PC-3 (cell line): ENCODE measurements around the gene KNCN. TPM values are rescaled to one million over a fixed set of nuclear protein-coding genes. Genes with fewer than 3 reads are reported as not detected.

Source experiments
- ATAC-seq: fragments of 200-7000 bp; cut with Tn5 transposase; 2 replicates; pipeline ENCODE4 v1.9.1; 2020; ENCODE audit warnings: mild to moderate bottlenecking, moderate library complexity
- BruUV-seq: library from RNA; stranded (reverse); fragments of 400-500 nt; replicated peaks from 2 replicates; lab custom pipeline; 2021; lab: Mats Ljungman, UMichigan
- CTCF ChIA-PET: fragments of 300-600 bp; sonication (Branson Sonifier 250); formaldehyde crosslinking; loops from one replicate; lab custom pipeline; 2022; ENCODE audit warnings: antibody characterized with exemption; lab: Charles Lee
- POLR2A ChIA-PET: fragments of 300-600 bp; sonication (Branson Sonifier 250); formaldehyde crosslinking; loops from one replicate; lab custom pipeline; 2022; ENCODE audit warnings: antibody characterized with exemption; ENCODE audit not compliant: unreplicated experiment; lab: Charles Lee
- DNase-seq: peaks from one replicate; pipeline ENCODE4 v3.0.0-alpha.2; 2015
- H2AFZ ChIP-seq: fragments of 300-600 bp; sonication (generic); 2 replicates; pipeline ENCODE4 v1.6.0; 2016; ENCODE audit warnings: antibody characterized with exemption, low read length
- H3F3A ChIP-seq: fragments of 300-600 bp; sonication (generic); one replicate; pipeline ENCODE4 v1.6.0; 2017; ENCODE audit warnings: antibody characterized with exemption, low read length, control low read depth, mild to moderate bottlenecking; ENCODE audit not compliant: unreplicated experiment
- H3K27ac ChIP-seq: fragments of 300-600 bp; sonication (generic); 2 replicates; pipeline ENCODE4 v1.5.1; 2016; ENCODE audit warnings: mild to moderate bottlenecking, low read length
- H3K27me3 ChIP-seq: fragments of 300-600 bp; sonication (generic); 2 replicates; pipeline ENCODE4 v1.6.1; 2016; ENCODE audit warnings: low read length, mixed read lengths
- H3K36me3 ChIP-seq: fragments of 300-600 bp; sonication (generic); 2 replicates; pipeline ENCODE4 v1.6.1; 2016; ENCODE audit warnings: low read depth, mixed run types, low read length, mixed read lengths
- H3K4me1 ChIP-seq: fragments of 300-600 bp; sonication (generic); 2 replicates; pipeline ENCODE4 v1.5.1; 2016; ENCODE audit warnings: low read length; ENCODE audit not compliant: insufficient read depth
- H3K4me2 ChIP-seq: fragments of 300-600 bp; sonication (generic); 2 replicates; pipeline ENCODE4 v1.6.0; 2016; ENCODE audit warnings: low read length
- H3K4me3 ChIP-seq: fragments of 300-600 bp; sonication (generic); 2 replicates; pipeline ENCODE4 v1.5.1; 2016; ENCODE audit warnings: mild to moderate bottlenecking, low read length, mixed read lengths
- H3K79me2 ChIP-seq: fragments of 300-600 bp; sonication (generic); 2 replicates; pipeline ENCODE4 v1.6.1; 2017; ENCODE audit warnings: low read length, mixed read lengths
- H3K9ac ChIP-seq: fragments of 300-600 bp; sonication (generic); 2 replicates; pipeline ENCODE4 v1.6.0; 2016; ENCODE audit warnings: mild to moderate bottlenecking, low read length
- H3K9me2 ChIP-seq: fragments of 300-600 bp; sonication (generic); replicated peaks from 2 replicates; pipeline ENCODE4 v1.6.1; 2016; ENCODE audit warnings: mixed run types, low read length, mixed read lengths
- H3K9me3 ChIP-seq: fragments of 300-600 bp; sonication (generic); 2 replicates; pipeline ENCODE4 v1.6.1; 2016; ENCODE audit warnings: low read length, mixed read lengths
- H4K20me1 ChIP-seq: fragments of 300-600 bp; sonication (generic); 2 replicates; pipeline ENCODE4 v1.6.1; 2016; ENCODE audit warnings: low read length, mixed read lengths
- CTCF ChIP-seq: fragments of 300-600 bp; sonication (generic); conservative IDR thresholded peaks from 2 replicates; pipeline ENCODE4 v1.5.1; 2017; ENCODE audit warnings: antibody characterized with exemption, low read depth, mild to moderate bottlenecking, low read length
- EZH2 ChIP-seq: fragments of 300-600 bp; sonication (generic); IDR thresholded peaks from one replicate; pipeline ENCODE4 v1.6.1; 2017; ENCODE audit warnings: antibody characterized with exemption, mild to moderate bottlenecking, low read length; ENCODE audit not compliant: unreplicated experiment
- EZH2phosphoT487 ChIP-seq: fragments of 300-600 bp; sonication (generic); IDR thresholded peaks from 2 replicates; pipeline ENCODE4 v1.6.1; 2018; ENCODE audit warnings: mild to moderate bottlenecking, antibody characterized with exemption, low read length, borderline replicate concordance
- intact Hi-C: fragments of 100-400 bp; cut with micrococcal nuclease; formaldehyde crosslinking; loops from 2 replicates; pipeline ENCODE4 v1.9.0; 2023
- total RNA-seq: library from RNA; depleted of rRNA; stranded (reverse); fragments of >200 nt; gene quantifications from 2 replicates; pipeline ENCODE4 v1.2.3, GENCODE V29; 2014

KNCN gene
- total RNA-seq, 1 experiment from 2014 or later = not detected

- intact Hi-C loops = no loop called here
- POLR2A ChIA-PET = no interaction called here
These were observed 27.7 kb downstream of the KNCN start for GRCh38 chr1:46523496-46524353.

GRCh38 chr1:46522969-46523320, 28.5 kb downstream of the KNCN start:
- no peaks in the 10 kb centered on the region for H3K9me3 ChIP-seq
- no peaks in the 10 kb centered on the region for H3F3A ChIP-seq
- H3K4me2 ChIP-seq = peak overlapping the region; percentile 26; the same call in 1 of the 2 replicates
- peak overlapping the region; percentile 24; the same call in 1 of the 2 replicates for H2AFZ ChIP-seq
- no peaks in the 10 kb centered on the region for H3K36me3 ChIP-seq
- TF ChIP-seq EZH2 = no peak
- TF ChIP-seq CTCF = no peak
- TF ChIP-seq EZH2phosphoT487 = no peak
- H3K9me2 ChIP-seq = no peaks in the 10 kb centered on the region
- ATAC-seq (no peak), DNase-seq (no peak)
- peak overlapping the region; percentile 49 for H3K27ac ChIP-seq
- H3K4me3 ChIP-seq = no peak overlapping the region
- no peaks in the 10 kb centered on the region for H4K20me1 ChIP-seq
- H3K27me3 ChIP-seq = no peaks in the 10 kb centered on the region
- CTCF ChIA-PET = no interaction called here
- POLR2A ChIA-PET = no interaction called here
- no TSS peak for BruUV-seq
- intact Hi-C loops = no loop called here
- no peaks in the 10 kb centered on the region for H3K79me2 ChIP-seq
- H3K9ac ChIP-seq = no peak overlapping the region
- peaks cover 46% of the 10 kb centered on the region for H3K4me1 ChIP-seq

More at GRCh38 chr1:46523496-46524353, 27.7 kb downstream of the KNCN start:
- H3K4me2 ChIP-seq = no peak overlapping the region
- H3K9me3 ChIP-seq = no peaks in the 10 kb centered on the region
- CTCF ChIA-PET = no interaction called here
- H3K36me3 ChIP-seq = no peaks in the 10 kb centered on the region
- H3K27me3 ChIP-seq = no peaks in the 10 kb centered on the region
- BruUV-seq = no TSS peak
- no peaks in the 10 kb centered on the region for H3K79me2 ChIP-seq
- H2AFZ ChIP-seq = no peak overlapping the region
- H3K9me2 ChIP-seq = no peaks in the 10 kb centered on the region
- H3K4me1 ChIP-seq = peaks cover 42% of the 10 kb centered on the region
- TF ChIP-seq CTCF (no peak), EZH2 (no peak), EZH2phosphoT487 (no peak)
- no peak overlapping the region for H3K27ac ChIP-seq
- no peak overlapping the region for H3K4me3 ChIP-seq
- H3K9ac ChIP-seq = no peak overlapping the region
- DNase-seq = no peak
- H4K20me1 ChIP-seq = no peaks in the 10 kb centered on the region
- H3F3A ChIP-seq = no peaks in the 10 kb centered on the region
- no peak for ATAC-seq
